ENCODE data around the gene MYO15A.

Gene MYO15A

DNA sequence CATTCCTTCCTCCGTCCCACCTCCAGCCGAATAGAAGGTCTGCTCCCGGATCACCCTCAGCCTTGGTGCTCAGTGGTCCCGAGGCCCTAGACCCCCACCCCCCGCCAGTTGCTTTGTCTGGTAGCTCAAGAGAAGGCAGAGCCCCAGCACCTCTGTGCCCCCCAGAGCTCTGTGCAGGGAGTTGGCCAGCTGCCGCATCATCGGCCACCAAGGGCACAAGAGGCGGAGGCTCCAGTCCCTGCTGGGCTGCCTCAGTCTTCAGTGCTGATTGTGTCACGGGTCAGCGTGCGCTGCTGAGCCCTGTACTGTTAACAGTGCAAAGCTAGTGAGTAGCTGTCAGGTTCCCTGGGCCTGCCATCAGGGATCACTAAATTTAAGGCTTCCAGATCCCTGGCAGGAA lies 43.0 kb upstream of the MYO15A start:
- TF ChIP-seq, protein P1, sequence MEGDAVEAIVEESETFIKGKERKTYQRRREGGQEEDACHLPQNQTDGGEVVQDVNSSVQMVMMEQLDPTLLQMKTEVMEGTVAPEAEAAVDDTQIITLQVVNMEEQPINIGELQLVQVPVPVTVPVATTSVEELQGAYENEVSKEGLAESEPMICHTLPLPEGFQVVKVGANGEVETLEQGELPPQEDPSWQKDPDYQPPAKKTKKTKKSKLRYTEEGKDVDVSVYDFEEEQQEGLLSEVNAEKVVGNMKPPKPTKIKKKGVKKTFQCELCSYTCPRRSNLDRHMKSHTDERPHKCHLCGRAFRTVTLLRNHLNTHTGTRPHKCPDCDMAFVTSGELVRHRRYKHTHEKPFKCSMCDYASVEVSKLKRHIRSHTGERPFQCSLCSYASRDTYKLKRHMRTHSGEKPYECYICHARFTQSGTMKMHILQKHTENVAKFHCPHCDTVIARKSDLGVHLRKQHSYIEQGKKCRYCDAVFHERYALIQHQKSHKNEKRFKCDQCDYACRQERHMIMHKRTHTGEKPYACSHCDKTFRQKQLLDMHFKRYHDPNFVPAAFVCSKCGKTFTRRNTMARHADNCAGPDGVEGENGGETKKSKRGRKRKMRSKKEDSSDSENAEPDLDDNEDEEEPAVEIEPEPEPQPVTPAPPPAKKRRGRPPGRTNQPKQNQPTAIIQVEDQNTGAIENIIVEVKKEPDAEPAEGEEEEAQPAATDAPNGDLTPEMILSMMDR (conservative IDR thresholded peaks at IDR 0.05; ENCODE audit: low read length): no peak
- no peak for TF ChIP-seq EZH2phosphoT487 (IDR thresholded peaks at IDR 0.05; ENCODE audit: borderline replicate concordance)
- Histone ChIP-seq H3K27me3 (ENCODE audit: insufficient read depth, low read length, poor library complexity, severe bottlenecking) (no peaks in the 10 kb centered on the region), H3K4me2 (ENCODE audit: low read depth, low read length, poor library complexity, severe bottlenecking) (no peak overlapping the region), H3K4me3 (ENCODE audit: low read length, poor library complexity, severe bottlenecking) (no peak overlapping the region), H3K79me2 (ENCODE audit: insufficient read depth, low read length) (no peaks in the 10 kb centered on the region), H3F3A (ENCODE audit: low read depth) (no peaks in the 10 kb centered on the region), H2AFZ (ENCODE audit: low read length) (no peak overlapping the region), H3K36me3 (ENCODE audit: insufficient read depth, low read length) (peaks cover 47% of the 10 kb centered on the region; the same call in 1 of the 2 replicates), H3K9ac (ENCODE audit: low read depth, low read length, poor library complexity, severe bottlenecking) (no peak overlapping the region), H4K20me1 (ENCODE audit: insufficient read depth, low read length, poor library complexity, severe bottlenecking) (no peaks in the 10 kb centered on the region), H3K9me2 (replicated peaks; ENCODE audit: low read depth, low read length) (no peaks in the 10 kb centered on the region), H3K9me3 (ENCODE audit: insufficient read depth, low read depth, low read length) (no peaks in the 10 kb centered on the region), H3K4me1 (ENCODE audit: insufficient read depth, low read length, poor library complexity, severe bottlenecking) (no peaks in the 10 kb centered on the region)

DNA sequence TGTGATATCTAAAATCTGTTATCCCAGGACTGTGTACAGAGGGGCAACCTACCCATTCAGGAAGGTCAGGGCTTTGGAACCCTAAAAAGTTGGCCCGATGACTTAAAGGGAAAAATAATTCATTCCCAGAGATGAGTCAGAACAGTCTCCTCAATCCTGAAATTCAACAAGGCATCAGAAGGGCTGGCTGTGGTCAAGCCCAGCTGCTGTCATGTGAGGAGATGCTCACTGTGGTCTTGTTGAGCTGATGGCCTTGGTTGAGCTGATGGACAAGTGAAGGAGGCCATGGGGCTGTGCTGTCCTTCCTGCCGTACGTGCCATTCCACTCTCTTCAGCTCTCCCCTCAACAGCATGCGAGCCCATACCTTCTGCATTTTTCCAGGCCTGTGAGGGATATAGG lies 41.7 kb upstream of the MYO15A start:
- no peak overlapping the region for H3K9ac ChIP-seq (ENCODE audit: low read depth, low read length, poor library complexity, severe bottlenecking)
- TF ChIP-seq, protein P1 (conservative IDR thresholded peaks at IDR 0.05; ENCODE audit: low read length): no peak
- TF ChIP-seq EZH2phosphoT487 (IDR thresholded peaks at IDR 0.05; ENCODE audit: borderline replicate concordance): no peak
- peaks cover 37% of the 10 kb centered on the region; the same call in 1 of the 2 replicates for H3K36me3 ChIP-seq (ENCODE audit: insufficient read depth, low read length)

DNA sequence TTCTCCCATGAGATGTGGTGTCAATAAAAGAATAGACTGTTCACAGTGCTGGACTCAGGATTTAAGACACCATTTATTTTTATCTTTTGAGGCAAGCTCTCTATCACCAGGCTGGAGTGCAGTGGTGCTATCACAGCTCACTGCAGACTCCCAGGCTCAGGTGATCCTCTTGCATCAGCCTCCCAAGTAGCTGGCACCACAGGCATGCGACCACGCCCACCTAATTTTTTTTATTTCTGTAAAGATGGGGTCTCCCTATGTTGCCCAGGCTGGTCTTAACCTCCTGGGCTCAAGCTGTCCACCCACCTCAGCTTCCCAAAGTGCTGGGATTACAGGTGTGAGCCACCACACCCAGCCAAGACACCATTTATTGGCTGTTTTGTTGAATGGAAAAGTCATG lies 39.5 kb upstream of the MYO15A start:
- Histone ChIP-seq H3F3A (ENCODE audit: low read depth) (no peaks in the 10 kb centered on the region), H4K20me1 (ENCODE audit: insufficient read depth, low read length, poor library complexity, severe bottlenecking) (no peaks in the 10 kb centered on the region), H3K9me3 (ENCODE audit: insufficient read depth, low read depth, low read length) (no peaks in the 10 kb centered on the region), H2AFZ (ENCODE audit: low read length) (no peak overlapping the region), H3K4me3 (ENCODE audit: low read length, poor library complexity, severe bottlenecking) (no peak overlapping the region), H3K36me3 (ENCODE audit: insufficient read depth, low read length) (peaks cover 27% of the 10 kb centered on the region; the same call in 1 of the 2 replicates), H3K9ac (ENCODE audit: low read depth, low read length, poor library complexity, severe bottlenecking) (no peak overlapping the region), H3K4me1 (ENCODE audit: insufficient read depth, low read length, poor library complexity, severe bottlenecking) (peaks cover 6% of the 10 kb centered on the region), H3K9me2 (replicated peaks; ENCODE audit: low read depth, low read length) (no peaks in the 10 kb centered on the region), H3K79me2 (ENCODE audit: insufficient read depth, low read length) (no peaks in the 10 kb centered on the region), H3K4me2 (ENCODE audit: low read depth, low read length, poor library complexity, severe bottlenecking) (no peak overlapping the region), H3K27me3 (ENCODE audit: insufficient read depth, low read length, poor library complexity, severe bottlenecking) (no peaks in the 10 kb centered on the region)
- no peak for TF ChIP-seq EZH2phosphoT487 (IDR thresholded peaks at IDR 0.05; ENCODE audit: borderline replicate concordance)

More for the DNA sequence above, 41.7 kb upstream of the MYO15A start:
- Histone ChIP-seq H3K9me2 (replicated peaks; ENCODE audit: low read depth, low read length) (no peaks in the 10 kb centered on the region), H3K27me3 (ENCODE audit: insufficient read depth, low read length, poor library complexity, severe bottlenecking) (no peaks in the 10 kb centered on the region), H3K4me2 (ENCODE audit: low read depth, low read length, poor library complexity, severe bottlenecking) (no peak overlapping the region), H2AFZ (ENCODE audit: low read length) (no peak overlapping the region), H3K79me2 (ENCODE audit: insufficient read depth, low read length) (no peaks in the 10 kb centered on the region), H3K9me3 (ENCODE audit: insufficient read depth, low read depth, low read length) (no peaks in the 10 kb centered on the region), H4K20me1 (ENCODE audit: insufficient read depth, low read length, poor library complexity, severe bottlenecking) (no peaks in the 10 kb centered on the region), H3K4me3 (ENCODE audit: low read length, poor library complexity, severe bottlenecking) (no peak overlapping the region), H3K4me1 (ENCODE audit: insufficient read depth, low read length, poor library complexity, severe bottlenecking) (peaks cover 6% of the 10 kb centered on the region), H3F3A (ENCODE audit: low read depth) (no peaks in the 10 kb centered on the region)

DNA sequence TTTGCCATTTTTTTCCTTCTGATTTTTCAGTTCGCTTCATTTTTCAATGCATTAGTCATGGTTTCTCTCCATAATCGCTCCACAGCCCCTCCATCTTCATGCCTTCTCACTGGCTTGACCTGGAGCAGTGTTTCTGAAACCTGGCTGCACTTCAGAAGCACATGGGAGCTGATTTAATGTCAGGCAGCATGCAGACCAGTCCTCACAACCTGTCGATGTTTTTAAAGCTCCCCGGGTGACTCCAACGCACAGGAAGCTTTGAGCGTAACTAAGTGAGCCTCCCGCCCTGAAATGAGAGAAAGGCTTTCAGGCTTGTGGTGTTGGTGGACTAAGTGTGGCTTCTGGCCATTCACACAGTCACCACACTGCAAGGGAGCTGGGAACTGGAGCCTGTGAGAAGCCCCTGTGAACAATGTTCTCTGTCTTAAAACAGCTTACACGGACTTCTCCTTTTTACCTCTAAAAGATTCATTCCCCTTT lies 37.7 kb upstream of the MYO15A start:
- no peak overlapping the region for H3K4me3 ChIP-seq (ENCODE audit: low read length, poor library complexity, severe bottlenecking)
- H2AFZ ChIP-seq (ENCODE audit: low read length): peak overlapping the region; percentile 69; the same call in 1 of the 2 replicates
- H4K20me1 ChIP-seq (ENCODE audit: insufficient read depth, low read length, poor library complexity, severe bottlenecking): no peaks in the 10 kb centered on the region
- no peaks in the 10 kb centered on the region for H3K9me3 ChIP-seq (ENCODE audit: insufficient read depth, low read depth, low read length)
- H3K9me2 ChIP-seq (replicated peaks; ENCODE audit: low read depth, low read length): no peaks in the 10 kb centered on the region
- H3K79me2 ChIP-seq (ENCODE audit: insufficient read depth, low read length): no peaks in the 10 kb centered on the region
- H3K27me3 ChIP-seq (ENCODE audit: insufficient read depth, low read length, poor library complexity, severe bottlenecking): no peaks in the 10 kb centered on the region
- H3K4me2 ChIP-seq (ENCODE audit: low read depth, low read length, poor library complexity, severe bottlenecking): peak overlapping the region; percentile 23
- H3F3A ChIP-seq (ENCODE audit: low read depth): no peaks in the 10 kb centered on the region
- H3K4me1 ChIP-seq (ENCODE audit: insufficient read depth, low read length, poor library complexity, severe bottlenecking): peaks cover 6% of the 10 kb centered on the region
- H3K9ac ChIP-seq (ENCODE audit: low read depth, low read length, poor library complexity, severe bottlenecking): peak overlapping the region; percentile 2
- no peak for TF ChIP-seq EZH2phosphoT487 (IDR thresholded peaks at IDR 0.05; ENCODE audit: borderline replicate concordance)
- TF ChIP-seq, protein P1 (conservative IDR thresholded peaks at IDR 0.05; ENCODE audit: low read length): no peak
- peaks cover 11% of the 10 kb centered on the region; the same call in 1 of the 2 replicates for H3K36me3 ChIP-seq (ENCODE audit: insufficient read depth, low read length)

Data from Loucy (cell line).